Omental fat pad (tissue), 4 donors: ENCODE measurements around the gene RPS6KA5. TPM values are rescaled to one million over a fixed set of nuclear protein-coding genes. Genes with fewer than 3 reads are reported as not detected.

Experiments used
- ATAC-seq: fragments of 150-250 bp; one replicate; pipeline ENCODE4 v1.9.1; 2016; ENCODE audit warnings: mild to moderate bottlenecking, moderate library complexity; ENCODE audit not compliant: low FRiP score
- DNase-seq: peaks from one replicate; pipeline ENCODE4 v3.0.0-alpha.2; 2019; ENCODE audit warnings: low spot score
- CTCF ChIP-seq, 3 donors: fragments of 450-650 bp; IDR thresholded peaks; one replicate each; pipeline ENCODE4 v1.5.1; 2016 to 2017; ENCODE audit warnings: antibody characterized with exemption in 3 of 3, mild to moderate bottlenecking in 3 of 3, moderate library complexity in 2 of 3
- total RNA-seq, 4 donors: library from RNA; depleted of rRNA; stranded (reverse); fragments of >200 nt; gene quantifications; one replicate each; pipeline ENCODE4 v1.1.0, GENCODE V29; 2016

RPS6KA5 gene
- total RNA-seq, 4 donors from 2014 or later, result 1.8 to 4.9 (median 3.2) TPM

- no peak for TF ChIP-seq CTCF (IDR thresholded peaks at IDR 0.05)
- DNase-seq (no peak), ATAC-seq (no peak)
These were observed 21.8 kb upstream of the RPS6KA5 start for GRCh38 chr14:91082282-91082681.

GRCh38 chr14:91080071-91080470 is 19.6 kb upstream of the RPS6KA5 start:
- no peak for TF ChIP-seq CTCF (IDR thresholded peaks at IDR 0.05)
- DNase-seq (no peak), ATAC-seq (no peak)

- no peak for TF ChIP-seq CTCF (IDR thresholded peaks at IDR 0.05)
- ATAC-seq, result no peak
- no peak for DNase-seq
These were observed 17.8 kb upstream of the RPS6KA5 start for GRCh38 chr14:91078095-91078737.

GRCh38 chr14:91075553-91075952 is 15.1 kb upstream of the RPS6KA5 start:
- no peak for DNase-seq
- ATAC-seq, result no peak
- TF ChIP-seq CTCF (IDR thresholded peaks at IDR 0.05), result no peak

GRCh38 chr14:91070572-91070971 is 10.1 kb upstream of the RPS6KA5 start:
- no peak for TF ChIP-seq CTCF (IDR thresholded peaks at IDR 0.05)
- ATAC-seq (no peak), DNase-seq (no peak)

GRCh38 chr14:91068642-91069041 is 8.2 kb upstream of the RPS6KA5 start:
- no peak for ATAC-seq
- DNase-seq, result no peak
- no peak for TF ChIP-seq CTCF (IDR thresholded peaks at IDR 0.05)

GRCh38 chr14:91067186-91067585 is 6.7 kb upstream of the RPS6KA5 start:
- ATAC-seq (no peak), DNase-seq (no peak)
- TF ChIP-seq CTCF (IDR thresholded peaks at IDR 0.05), result no peak
